Endothelial cell of umbilical vein (primary cell): Measurements from ENCODE around the gene ZNF81. TPM values are rescaled to one million over a fixed set of nuclear protein-coding genes. Genes with fewer than 3 reads are reported as not detected.

Source experiments
- BruUV-seq: library from RNA; stranded (reverse); fragments of 400-500 nt; replicated peaks from 2 replicates; lab custom pipeline; 2021; lab: Mats Ljungman, UMichigan
- CTCF ChIA-PET: fragments of 300-600, 350-600 bp; sonication (Branson Sonifier 250); formaldehyde crosslinking; loops from one replicate; lab custom pipeline; 2021; ENCODE audit warnings: antibody characterized with exemption, inconsistent platforms; lab: Charles Lee
- POLR2A ChIA-PET: fragments of 300-600, 350-600 bp; sonication (Branson Sonifier 250); formaldehyde crosslinking; loops from one replicate; lab custom pipeline; 2021; ENCODE audit warnings: antibody characterized with exemption, inconsistent platforms; lab: Charles Lee
- DNase-seq: peaks from one replicate; pipeline ENCODE4 v3.0.0-alpha.2; 2011; ENCODE audit warnings: low read depth, low spot score
- FAIRE-seq: peaks from 2 replicates; lab custom pipeline; 2011; peaks lifted over from hg19 to GRCh38; lab: Jason Lieb, UNC
- H2AFZ ChIP-seq: 2 replicates; pipeline ENCODE4 v1.6.0; 2012; ENCODE audit warnings: low read depth, low read length, control low read depth, inconsistent platforms
- H3K27ac ChIP-seq: 2 replicates; pipeline ENCODE4 v1.5.1; 2011; ENCODE audit warnings: low read depth, mild to moderate bottlenecking, control low read depth, low read length, moderate library complexity; ENCODE audit not compliant: insufficient read depth
- H3K27me3 ChIP-seq, 2 experiments: 2 replicates each; pipeline versions ENCODE4 v1.6.0 to v1.6.1; 2011; ENCODE audit warnings: low read length in 2 of 2, mixed read lengths in 1 of 2; ENCODE audit not compliant: control insufficient read depth in 2 of 2, insufficient read depth in 2 of 2
- H3K36me3 ChIP-seq, 2 experiments: 2 replicates in 1 of 2; 3 replicates in 1 of 2; pipeline ENCODE4 v1.5.1; 2011; ENCODE audit warnings: low read length in 2 of 2, mild to moderate bottlenecking in 1 of 2, moderate library complexity in 1 of 2; ENCODE audit not compliant: control insufficient read depth in 2 of 2, insufficient read depth in 2 of 2; ENCODE audit errors: extremely low read depth in 1 of 2
- H3K4me1 ChIP-seq: 3 replicates; pipeline ENCODE4 v1.5.1; 2011; ENCODE audit warnings: mild to moderate bottlenecking, low read length; ENCODE audit not compliant: control insufficient read depth, insufficient read depth; ENCODE audit errors: extremely low read depth
- H3K4me2 ChIP-seq: 2 replicates; pipeline ENCODE4 v1.6.1; 2011; ENCODE audit warnings: low read length, control low read depth, mixed read lengths; ENCODE audit not compliant: insufficient read depth
- H3K4me3 ChIP-seq, 3 experiments: fragments of 200-600 bp in 1 of 3; sonication (generic), shearing (Covaris generic) in 1 of 3; replicated peaks in 1 of 3; 2 replicates each; pipeline ENCODE4 v1.5.1; 2011 to 2016; ENCODE audit warnings: control low read depth in 3 of 3, low read length in 3 of 3, mild to moderate bottlenecking in 2 of 3, inconsistent platforms in 1 of 3, low read depth in 1 of 3, moderate library complexity in 1 of 3; ENCODE audit not compliant: insufficient read depth in 1 of 3
- H3K79me2 ChIP-seq: 2 replicates; pipeline ENCODE4 v1.6.0; 2012; ENCODE audit warnings: low read length, inconsistent platforms; ENCODE audit not compliant: control insufficient read depth, insufficient read depth
- H3K9ac ChIP-seq: replicated peaks from 2 replicates; pipeline ENCODE3; 2011; ENCODE audit warnings: low read length, control low read depth; ENCODE audit not compliant: insufficient read depth; ENCODE audit errors: extremely low read depth
- H3K9me1 ChIP-seq: replicated peaks from 3 replicates; pipeline ENCODE4 v1.6.0; 2011; ENCODE audit warnings: mild to moderate bottlenecking, low read length; ENCODE audit not compliant: control insufficient read depth, insufficient read depth; ENCODE audit errors: extremely low read depth
- H3K9me3 ChIP-seq: replicated peaks from 2 replicates; pipeline ENCODE4 v1.5.1; 2012; ENCODE audit warnings: low read length, inconsistent platforms; ENCODE audit not compliant: control insufficient read depth, insufficient read depth
- H4K20me1 ChIP-seq: replicated peaks from 2 replicates; pipeline ENCODE3; 2011; ENCODE audit warnings: mild to moderate bottlenecking, low read length; ENCODE audit not compliant: control insufficient read depth, insufficient read depth; ENCODE audit errors: extremely low read depth
- CTCF ChIP-seq, 2 donors: IDR thresholded peaks; 1 replicate in 1 of 2; 2 replicates in 1 of 2; pipeline ENCODE4 v1.5.1; 2011; ENCODE audit warnings: low read length in 2 of 2, mild to moderate bottlenecking in 2 of 2, moderate library complexity in 2 of 2, control low read depth in 1 of 2, inconsistent platforms in 1 of 2, low read depth in 1 of 2; ENCODE audit not compliant: insufficient read depth in 1 of 2; ENCODE audit errors: extremely low read depth in 1 of 2
- EZH2 ChIP-seq: IDR thresholded peaks from 2 replicates; pipeline ENCODE4 v1.6.1; 2012; ENCODE audit warnings: borderline replicate concordance, low read depth, mild to moderate bottlenecking, moderate library complexity, low read length, inconsistent platforms; ENCODE audit not compliant: severe bottlenecking
- FOS ChIP-seq: IDR thresholded peaks from 2 replicates; pipeline ENCODE4 v1.6.1; 2011; ENCODE audit warnings: mild to moderate bottlenecking, low read length, moderate library complexity, borderline replicate concordance; ENCODE audit not compliant: insufficient read depth
- GATA2 ChIP-seq: IDR thresholded peaks from 2 replicates; pipeline ENCODE4 v1.7.0; 2011; ENCODE audit warnings: low read depth, mild to moderate bottlenecking, moderate library complexity, mixed read lengths, low read length; ENCODE audit not compliant: insufficient read length, insufficient read depth
- JUN ChIP-seq: IDR thresholded peaks from 2 replicates; pipeline ENCODE4 v1.6.1; 2011; ENCODE audit warnings: borderline replicate concordance, low read depth; ENCODE audit not compliant: insufficient read length, insufficient read depth
- MAX ChIP-seq: IDR thresholded peaks from 2 replicates; pipeline ENCODE4 v1.6.1; 2011; ENCODE audit not compliant: insufficient read depth, insufficient read length
- MYC ChIP-seq: IDR thresholded peaks from one replicate; pipeline ENCODE4 v1.6.1; 2011; ENCODE audit warnings: mild to moderate bottlenecking, low read depth, low read length
- POLR2A ChIP-seq: IDR thresholded peaks from 2 replicates; pipeline ENCODE4 v1.6.1; 2012; ENCODE audit warnings: low read depth, mild to moderate bottlenecking, control low read depth, low read length
- POLR2AphosphoS5 ChIP-seq: IDR thresholded peaks from 2 replicates; pipeline ENCODE4 v1.6.1; 2012; ENCODE audit warnings: low read depth, mild to moderate bottlenecking, control low read depth, low read length, moderate library complexity; ENCODE audit not compliant: insufficient read depth
- dilution Hi-C: fragments of 300-500 bp; cut with MboI; formaldehyde crosslinking; loops from one replicate; pipeline ENCODE4 v1.15.0; 2019; ENCODE audit warnings: low sequenced_read_pairs; ENCODE audit not compliant: extremely low pct_ligation_motif_present
- intact Hi-C: fragments of 100-400 bp; cut with micrococcal nuclease; formaldehyde crosslinking; loops from one replicate; pipeline ENCODE4 v1.10.0; 2022
- polyA plus RNA-seq, 4 experiments: library from polyadenylated mRNA; depleted of rRNA in 3 of 4; stranded (reverse) in 3 of 4; unstranded in 1 of 4; fragments of >200 nt; gene quantifications; 2 replicates each; pipeline versions ENCODE4 v1.2.1 to v1.2.3, GENCODE V29; 2011 to 2012; ENCODE audit warnings: missing spikeins in 1 of 4
- total RNA-seq: library from RNA; stranded (reverse); gene quantifications from 2 replicates; pipeline ENCODE4 v1.2.3, GENCODE V29; 2021

The ZNF81 gene
- total and polyA plus RNA-seq, 2 donors (not counting 3 experiments of a cell fraction or from before 2014, with no cell fraction given): 2.7 to 6.4 TPM

DNA sequence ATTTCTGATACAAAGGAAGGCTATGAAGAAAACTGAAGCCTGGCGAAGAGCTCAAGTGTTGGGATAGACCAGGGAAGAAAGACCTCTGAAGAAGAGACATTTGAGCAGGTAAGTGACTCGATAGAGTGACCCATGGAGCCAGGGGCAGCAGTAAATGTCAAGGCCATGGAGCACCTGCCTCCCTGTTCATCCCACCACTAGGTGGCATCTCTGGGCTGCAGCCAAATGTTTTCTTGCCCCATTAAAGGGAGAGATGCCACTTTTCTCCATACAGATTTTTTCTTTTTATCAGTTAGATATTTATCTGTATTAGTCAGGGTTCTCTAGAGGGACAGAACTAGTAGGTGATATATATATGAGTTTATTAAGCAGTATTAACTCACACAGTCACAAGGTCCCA, 4.9 kb upstream of the ZNF81 start:
- ChIA-PET POLR2A (no interaction called here), CTCF (interaction anchor here (1.7 kb wide), 1 partner anchor 195 kb away, joined by 6 read pairs; no protein-coding TSS in a partner anchor)
- H2AFZ ChIP-seq: no peak overlapping the region
- DNase-seq (peak; percentile 31), FAIRE-seq (peak; percentile 83)
- no peak for TF ChIP-seq FOS
- TF ChIP-seq CTCF (IDR thresholded peaks at IDR 0.05; ENCODE audit: extremely low read depth in 1 of 2, insufficient read depth in 1 of 2, low read depth in 1 of 2, low read length in 2 of 2): peak; percentile 54 to 63
- TF ChIP-seq JUN: no peak
- no peak for TF ChIP-seq EZH2
- no peak for TF ChIP-seq MYC
- no peak for TF ChIP-seq POLR2AphosphoS5
- peak; percentile 8 for TF ChIP-seq GATA2
- TF ChIP-seq POLR2A: no peak
- no peak for TF ChIP-seq MAX
- no peak overlapping the region for H3K4me3 ChIP-seq
- H4K20me1 ChIP-seq: no peaks in the 10 kb centered on the region
- no peaks in the 10 kb centered on the region for H3K9me1 ChIP-seq
- H3K9ac ChIP-seq: no peak overlapping the region
- H3K36me3 ChIP-seq: no peaks in the 10 kb centered on the region
- dilution Hi-C loops (no loop called here), intact Hi-C loops (loop anchor here (1.0 kb wide), 1 partner anchor 195 kb away; no protein-coding TSS in a partner anchor)
- no peaks in the 10 kb centered on the region for H3K4me1 ChIP-seq
- no peak overlapping the region for H3K4me2 ChIP-seq
- H3K79me2 ChIP-seq: no peaks in the 10 kb centered on the region
- no TSS peak for BruUV-seq
- H3K9me3 ChIP-seq: no peaks in the 10 kb centered on the region
- no peak overlapping the region for H3K27ac ChIP-seq
- no peaks in the 10 kb centered on the region for H3K27me3 ChIP-seq
